ENCODE measurements around the gene LUC7L3.

LUC7L3 gene

DNA sequence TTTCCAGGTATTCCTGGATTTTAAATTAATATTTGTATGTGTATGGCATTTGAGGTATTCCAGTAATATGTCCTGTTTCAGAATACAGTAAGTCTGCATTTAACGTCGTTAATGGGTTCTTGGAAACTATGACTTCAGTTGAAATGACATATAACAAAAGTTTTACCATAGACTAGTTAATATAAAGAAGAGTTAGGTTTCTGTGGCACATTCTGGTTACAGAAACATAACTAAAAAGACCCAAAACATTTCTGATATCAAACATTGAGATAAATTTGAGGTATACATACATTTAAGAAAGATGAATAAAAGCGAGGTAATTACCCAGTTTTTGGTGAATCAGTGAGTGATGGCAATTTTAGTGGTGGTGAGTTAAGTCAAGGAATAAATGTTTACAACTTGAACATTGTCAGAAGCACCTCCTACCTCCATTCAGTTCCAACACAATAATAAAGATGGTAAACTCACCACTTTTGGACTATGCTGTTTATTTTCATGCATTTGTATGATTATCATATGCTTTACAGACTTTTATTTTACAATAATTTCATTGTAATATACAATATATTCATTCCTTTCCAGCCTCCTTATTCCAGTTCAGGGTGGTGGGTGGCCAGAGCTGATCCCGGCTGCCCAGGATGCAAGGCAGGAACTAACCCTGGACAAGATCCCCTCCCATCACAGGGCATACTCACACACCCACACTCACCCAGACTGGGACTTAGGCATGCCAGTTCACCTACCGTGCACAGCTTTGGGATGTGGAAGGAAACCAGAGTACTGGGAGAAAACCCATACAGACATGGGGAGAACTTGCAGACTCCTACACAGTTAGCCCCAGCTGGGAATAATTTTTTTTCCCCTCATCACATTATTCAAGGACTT lies 9.7 kb downstream of the LUC7L3 start:
- no peak for TF ChIP-seq ZFX (IDR thresholded peaks at IDR 0.05; ENCODE audit: borderline replicate concordance)
- TF ChIP-seq, protein P1, sequence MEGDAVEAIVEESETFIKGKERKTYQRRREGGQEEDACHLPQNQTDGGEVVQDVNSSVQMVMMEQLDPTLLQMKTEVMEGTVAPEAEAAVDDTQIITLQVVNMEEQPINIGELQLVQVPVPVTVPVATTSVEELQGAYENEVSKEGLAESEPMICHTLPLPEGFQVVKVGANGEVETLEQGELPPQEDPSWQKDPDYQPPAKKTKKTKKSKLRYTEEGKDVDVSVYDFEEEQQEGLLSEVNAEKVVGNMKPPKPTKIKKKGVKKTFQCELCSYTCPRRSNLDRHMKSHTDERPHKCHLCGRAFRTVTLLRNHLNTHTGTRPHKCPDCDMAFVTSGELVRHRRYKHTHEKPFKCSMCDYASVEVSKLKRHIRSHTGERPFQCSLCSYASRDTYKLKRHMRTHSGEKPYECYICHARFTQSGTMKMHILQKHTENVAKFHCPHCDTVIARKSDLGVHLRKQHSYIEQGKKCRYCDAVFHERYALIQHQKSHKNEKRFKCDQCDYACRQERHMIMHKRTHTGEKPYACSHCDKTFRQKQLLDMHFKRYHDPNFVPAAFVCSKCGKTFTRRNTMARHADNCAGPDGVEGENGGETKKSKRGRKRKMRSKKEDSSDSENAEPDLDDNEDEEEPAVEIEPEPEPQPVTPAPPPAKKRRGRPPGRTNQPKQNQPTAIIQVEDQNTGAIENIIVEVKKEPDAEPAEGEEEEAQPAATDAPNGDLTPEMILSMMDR (IDR thresholded peaks at IDR 0.05), result no peak
- no peak overlapping the region for H3K27ac ChIP-seq

DNA sequence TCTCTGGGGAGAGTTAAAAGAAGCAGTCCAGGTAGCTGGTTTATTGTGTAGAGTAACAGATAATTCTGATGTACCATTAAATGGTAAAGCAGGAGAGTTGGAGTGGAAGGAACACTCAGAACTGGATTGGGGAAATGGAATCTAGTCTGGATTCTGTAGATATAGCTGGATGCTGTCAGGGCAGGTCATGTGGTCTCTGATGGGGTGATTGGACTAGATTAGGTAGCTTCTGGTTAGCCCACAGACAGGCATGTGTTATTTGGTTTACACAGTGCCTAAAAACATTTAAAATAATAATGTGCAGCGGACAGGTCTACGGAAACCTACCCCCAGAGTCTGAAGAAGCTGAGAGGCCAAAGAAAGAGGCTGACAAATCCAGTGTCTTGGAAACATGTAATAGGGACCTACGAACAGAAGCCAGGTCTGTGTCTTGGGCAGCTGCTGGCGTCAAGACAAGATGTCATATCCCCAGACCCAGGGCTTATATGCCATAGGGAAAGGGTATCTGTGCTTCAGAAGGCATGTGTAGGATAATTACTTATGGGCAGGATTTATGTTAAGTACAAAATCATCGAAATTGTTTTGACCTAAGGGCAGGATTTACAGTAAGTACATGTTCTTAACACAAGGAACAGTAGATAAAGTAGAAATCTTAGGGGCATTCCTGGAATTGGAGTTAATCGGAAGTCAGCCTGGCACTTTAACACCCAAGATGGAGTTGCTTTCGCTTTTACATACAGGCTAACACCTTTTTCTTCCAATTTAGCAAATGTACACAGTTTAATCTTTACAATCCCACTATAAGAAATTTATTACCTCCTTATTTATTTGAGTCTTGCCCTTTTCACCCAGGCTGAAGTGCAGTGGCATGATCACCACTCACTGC lies 12.4 kb downstream of the LUC7L3 start:
- no peak for TF ChIP-seq ZFX (IDR thresholded peaks at IDR 0.05; ENCODE audit: borderline replicate concordance)
- TF ChIP-seq, protein P1 (IDR thresholded peaks at IDR 0.05), result no peak
- peak overlapping the region; percentile 31 for H3K27ac ChIP-seq

DNA sequence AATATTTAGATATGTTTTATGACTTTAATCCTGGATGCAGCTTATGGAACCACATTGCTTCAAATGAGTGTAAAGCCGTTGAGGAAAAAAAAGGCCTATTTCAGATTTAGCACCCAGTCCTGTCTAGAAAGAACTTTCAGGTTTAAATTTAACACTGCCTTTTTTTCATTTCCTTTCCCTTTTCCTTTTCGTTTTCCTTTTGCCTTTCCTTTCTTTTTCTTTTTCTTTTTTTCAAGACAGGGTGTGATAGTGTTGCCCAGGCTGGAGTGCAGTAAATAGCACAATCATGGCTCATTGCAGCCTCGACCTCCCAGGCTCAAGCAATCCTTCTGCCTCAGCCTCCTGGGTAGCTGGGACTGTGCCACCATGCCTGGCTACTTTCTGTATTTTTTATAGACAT lies 15.9 kb downstream of the LUC7L3 start:
- no peak for TF ChIP-seq ZFX (IDR thresholded peaks at IDR 0.05; ENCODE audit: borderline replicate concordance)
- TF ChIP-seq, protein P1 (IDR thresholded peaks at IDR 0.05), result no peak
- no peak overlapping the region for H3K27ac ChIP-seq

DNA sequence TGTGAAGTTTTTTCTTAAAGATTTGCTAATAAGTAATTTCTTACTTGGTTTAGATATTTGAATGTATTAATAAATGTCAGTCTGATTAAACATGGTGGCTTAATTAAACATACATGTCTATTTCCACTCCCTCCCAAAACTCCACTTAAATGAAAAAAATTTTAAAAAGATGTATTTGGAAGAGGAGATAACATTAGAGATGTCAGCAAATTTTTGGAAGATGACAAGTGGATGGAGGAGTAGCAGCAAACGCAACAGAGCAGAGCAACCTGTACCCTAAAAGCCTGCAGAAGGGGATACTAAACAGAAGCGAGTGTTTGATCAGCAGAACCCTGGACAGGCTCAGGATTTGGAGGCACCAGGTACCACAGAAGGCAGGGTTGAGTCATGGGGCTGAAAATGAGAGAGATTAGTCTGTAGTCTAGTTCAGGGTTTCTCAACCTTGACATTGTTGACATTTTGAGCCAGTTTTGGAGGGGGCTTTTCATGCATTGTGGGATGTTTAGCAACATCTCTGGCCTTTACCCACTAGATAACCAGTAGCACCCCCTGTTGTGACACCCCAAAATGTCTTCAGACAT lies 17.8 kb downstream of the LUC7L3 start:
- no peak overlapping the region for H3K27ac ChIP-seq
- TF ChIP-seq, protein P1 (IDR thresholded peaks at IDR 0.05), result no peak
- no peak for TF ChIP-seq ZFX (IDR thresholded peaks at IDR 0.05; ENCODE audit: borderline replicate concordance)

DNA sequence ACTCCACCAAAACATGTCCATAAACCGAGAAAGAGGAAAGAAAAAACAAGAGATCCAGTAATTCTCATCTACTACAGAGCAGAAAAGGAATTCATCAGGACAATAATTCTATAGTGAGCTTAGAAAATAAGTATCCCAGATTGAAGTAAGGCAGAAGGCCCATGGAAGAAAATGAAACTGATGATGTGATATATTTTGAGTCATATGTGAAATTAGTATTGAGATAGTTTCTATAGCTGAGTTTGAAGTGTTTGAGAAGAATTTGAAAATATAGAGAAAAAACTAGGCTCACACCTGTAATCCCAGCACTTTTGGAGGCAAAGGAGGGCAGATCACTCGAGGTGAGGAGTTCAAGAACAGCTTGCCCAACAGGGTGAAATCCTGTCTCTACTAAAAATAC lies 19.7 kb downstream of the LUC7L3 start:
- TF ChIP-seq, protein P1 (IDR thresholded peaks at IDR 0.05), result no peak
- no peak for TF ChIP-seq ZFX (IDR thresholded peaks at IDR 0.05; ENCODE audit: borderline replicate concordance)
- H3K27ac ChIP-seq, result no peak overlapping the region

DNA sequence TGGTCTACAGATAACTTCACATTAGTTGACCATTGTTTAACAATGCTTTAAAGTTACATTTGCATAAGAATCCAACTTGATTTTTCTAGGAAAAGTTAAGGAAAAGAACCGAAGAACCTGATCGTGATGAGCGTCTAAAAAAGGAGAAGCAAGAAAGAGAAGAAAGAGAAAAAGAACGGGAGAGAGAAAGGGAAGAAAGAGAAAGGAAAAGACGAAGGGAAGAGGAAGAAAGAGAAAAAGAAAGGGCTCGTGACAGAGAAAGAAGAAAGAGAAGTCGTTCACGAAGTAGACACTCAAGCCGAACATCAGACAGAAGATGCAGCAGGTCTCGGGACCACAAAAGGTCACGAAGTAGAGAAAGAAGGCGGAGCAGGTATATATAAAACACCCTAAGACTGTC lies 26.2 kb downstream of the LUC7L3 start:
- H3K27ac ChIP-seq, result no peak overlapping the region
- no peak for TF ChIP-seq ZFX (IDR thresholded peaks at IDR 0.05; ENCODE audit: borderline replicate concordance)
- TF ChIP-seq, protein P1 (IDR thresholded peaks at IDR 0.05), result no peak
